K562 (cell line): Measurements from ENCODE around the gene CCDC97. TPM values are rescaled to one million over a fixed set of nuclear protein-coding genes. Genes with fewer than 3 reads are reported as not detected.
A peak's percentile ranks its signal among the peaks of the same experiment; 100 is the strongest.

ENCODE experiments used
- BRCA1 ChIP-seq, 2 experiments: fragments of 450-650 bp in 1 of 2; sonication (generic) in 1 of 2; formaldehyde crosslinking in 1 of 2; IDR thresholded peaks; 2 replicates each; pipeline versions ENCODE4 v1.5.0 to v1.6.1; 2017 to 2020; ENCODE audit warnings: mild to moderate bottlenecking in 1 of 2, missing genetic modification reagents in 1 of 2
- GATAD2B ChIP-seq: fragments of 450-650 bp; IDR thresholded peaks from 2 replicates; pipeline ENCODE4 v1.6.1; 2017; ENCODE audit warnings: mild to moderate bottlenecking, borderline replicate concordance
- MCM2 ChIP-seq: fragments of 450-650 bp; IDR thresholded peaks from 2 replicates; pipeline ENCODE4 v1.6.1; 2017; ENCODE audit warnings: low read depth, mild to moderate bottlenecking
- NONO ChIP-seq, 2 experiments: fragments of 200-400 bp in 1 of 2; fragments of 450-650 bp in 1 of 2; formaldehyde crosslinking in 1 of 2; IDR thresholded peaks; 2 replicates each; pipeline ENCODE4 v1.6.1; 2017; ENCODE audit warnings: low read depth in 2 of 2, mild to moderate bottlenecking in 2 of 2, moderate library complexity in 2 of 2, low read length in 1 of 2
- PHF21A ChIP-seq: fragments of 450-650 bp; IDR thresholded peaks from 2 replicates; pipeline ENCODE4 v1.6.1; 2017; ENCODE audit warnings: low read depth, borderline replicate concordance
- PTRF ChIP-seq: fragments of 450-650 bp; IDR thresholded peaks from 2 replicates; pipeline ENCODE4 v1.6.1; 2016; ENCODE audit warnings: mild to moderate bottlenecking, missing genetic modification characterization, missing compliant biosample characterization
- RBM14 ChIP-seq: fragments of 200-400 bp; formaldehyde crosslinking; IDR thresholded peaks from 2 replicates; pipeline ENCODE4 v1.6.1; 2018; ENCODE audit warnings: low read depth, mild to moderate bottlenecking, low read length, moderate library complexity, borderline replicate concordance; ENCODE audit not compliant: insufficient read depth
- YBX1 ChIP-seq: fragments of 450-650 bp; IDR thresholded peaks from 2 replicates; pipeline ENCODE4 v1.7.1; 2016; ENCODE audit warnings: mild to moderate bottlenecking
- ZNF263 ChIP-seq: sonication (generic); formaldehyde crosslinking; IDR thresholded peaks from 2 replicates; pipeline ENCODE4 v1.8.0; 2022; ENCODE audit warnings: mild to moderate bottlenecking, missing genetic modification reagents, borderline replicate concordance
- polyA plus RNA-seq, 8 experiments: library from polyadenylated mRNA; depleted of rRNA in 4 of 8; stranded (reverse) in 5 of 8; unstranded in 3 of 8; fragments of >200 nt; fragmentation: Nextera tagmentation in 2 of 8; fragmentation: Illumina TruSeq in 1 of 8; extraction: Ambion mirVana in 2 of 8; extraction: Trizol in 1 of 8; gene quantifications; 2 replicates each; pipeline versions ENCODE4 v1.2.1 to v1.2.3, GENCODE V29; 2011 to 2014; ENCODE audit warnings: inconsistent platforms in 1 of 8, missing spikeins in 1 of 8
- total RNA-seq, 7 experiments: library from RNA; depleted of rRNA in 6 of 7; stranded (reverse); fragments of >200 nt in 6 of 7; fragmentation: Illumina TruSeq in 2 of 7; extraction: Trizol in 2 of 7; gene quantifications; 2 replicates each; pipeline versions ENCODE4 v1.2.1 to v1.2.3, GENCODE V29; 2011 to 2021; ENCODE audit warnings: low replicate concordance in 1 of 7
- TF ChIP-seq, protein P1 (sequence below): fragments of 450-650 bp; formaldehyde crosslinking; IDR thresholded peaks from 2 replicates; pipeline ENCODE4 v1.4.0; 2020; ENCODE audit warnings: mild to moderate bottlenecking
- TF ChIP-seq, protein P2 (sequence below), 3 experiments: IDR thresholded peaks in 2 of 3; conservative IDR thresholded peaks in 1 of 3; 2 replicates each; pipeline ENCODE4 v1.5.1; 2011 to 2012; ENCODE audit warnings: low read length in 3 of 3, mild to moderate bottlenecking in 3 of 3, control low read depth in 2 of 3, improper control_type of control experiment in 1 of 3, inconsistent platforms in 1 of 3, low read depth in 1 of 3, mixed read lengths in 1 of 3, moderate library complexity in 1 of 3; ENCODE audit not compliant: insufficient read depth in 2 of 3
- TF ChIP-seq, protein P3 (sequence below): fragments of 250-450 bp; sonication (Bioruptor Pico); IDR thresholded peaks from 2 replicates; pipeline ENCODE4 v1.9.0; 2021; ENCODE audit warnings: mild to moderate bottlenecking, inconsistent platforms
- TF ChIP-seq, protein P4 (sequence below), 2 experiments: IDR thresholded peaks; 2 replicates each; pipeline ENCODE4 v1.6.1; 2012; ENCODE audit warnings: improper control_type of control experiment in 2 of 2, low read depth in 2 of 2, low read length in 2 of 2, borderline replicate concordance in 1 of 2
- TF ChIP-seq, protein P5 (sequence below): fragments of 250-450 bp; sonication (Bioruptor Pico); IDR thresholded peaks from 2 replicates; pipeline ENCODE4 v1.4.0; 2020; ENCODE audit warnings: mild to moderate bottlenecking
- TF ChIP-seq, protein P6 (sequence below): sonication (generic); formaldehyde crosslinking; IDR thresholded peaks from 2 replicates; pipeline ENCODE4 v1.8.0; 2022; ENCODE audit warnings: mild to moderate bottlenecking, missing genetic modification reagents

Gene CCDC97
- total and polyA plus RNA-seq, 9 of the 15 experiments (the other 6 are each of a cell fraction or from before 2014, with no cell fraction given): 0.60 to 16.5 (median 7.0) TPM

DNA sequence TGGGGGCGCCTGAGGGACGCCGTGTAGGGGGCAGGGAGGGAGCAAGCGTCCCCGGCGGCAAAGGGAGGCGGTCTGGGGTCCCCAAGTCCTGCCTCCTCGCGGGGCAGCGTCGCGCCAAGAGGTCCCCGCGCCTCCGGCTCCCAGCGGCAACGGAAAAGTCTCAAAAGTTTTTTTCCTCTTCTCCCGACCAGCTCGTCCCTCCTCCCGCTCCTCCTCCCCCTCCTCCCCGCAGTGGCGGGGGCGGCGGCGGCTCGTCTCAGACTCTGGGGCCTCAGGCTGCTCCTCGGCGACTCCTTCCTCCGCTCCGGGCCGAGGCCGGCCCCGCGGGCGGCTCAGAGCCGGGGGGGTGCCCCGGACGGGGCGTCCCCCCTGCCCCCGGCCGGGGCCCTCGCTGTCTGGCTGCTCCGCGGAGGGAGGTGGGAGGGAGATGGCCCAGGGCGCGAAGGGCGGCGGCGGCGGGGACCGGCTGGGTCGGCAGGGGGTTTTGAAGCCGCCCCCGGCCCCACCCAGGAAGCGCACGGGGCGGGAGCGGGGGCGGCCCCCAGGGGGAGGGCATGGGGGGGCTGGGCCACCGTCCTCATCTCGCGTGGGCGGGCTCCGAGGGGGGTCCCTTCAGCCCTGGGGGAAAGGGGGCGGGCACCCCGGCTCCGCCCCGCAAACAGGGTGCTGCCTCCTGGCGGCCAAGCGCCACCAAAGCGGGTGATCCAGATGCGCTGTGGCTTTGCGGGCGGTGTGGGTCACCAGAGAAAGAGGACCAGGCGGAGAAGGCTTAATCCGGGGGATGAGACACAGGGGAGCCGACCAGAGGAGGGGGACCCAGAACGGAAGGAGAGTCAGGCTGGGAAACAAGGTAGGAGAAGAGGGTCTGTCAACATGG, 43.7 kb downstream of the CCDC97 start, which contains the start of gene TGFB1 (continued):
- TF ChIP-seq PHF21A (no peak), GATAD2B (peak; percentile 90), NONO (IDR thresholded peaks at IDR 0.05; ENCODE audit: low read depth in 2 of 2, low read length in 1 of 2) (peak; percentile 83 to 96), ZNF263 (peak; percentile 100), PTRF (tag) (no peak), BRCA1 (IDR thresholded peaks at IDR 0.05) (no peak), BRCA1 (CRISPR knock-in tag; IDR thresholded peaks at IDR 0.05) (no peak), RBM14 (no peak), MCM2 (peak; percentile 93), YBX1 (no peak)
- TF ChIP-seq, protein P1, sequence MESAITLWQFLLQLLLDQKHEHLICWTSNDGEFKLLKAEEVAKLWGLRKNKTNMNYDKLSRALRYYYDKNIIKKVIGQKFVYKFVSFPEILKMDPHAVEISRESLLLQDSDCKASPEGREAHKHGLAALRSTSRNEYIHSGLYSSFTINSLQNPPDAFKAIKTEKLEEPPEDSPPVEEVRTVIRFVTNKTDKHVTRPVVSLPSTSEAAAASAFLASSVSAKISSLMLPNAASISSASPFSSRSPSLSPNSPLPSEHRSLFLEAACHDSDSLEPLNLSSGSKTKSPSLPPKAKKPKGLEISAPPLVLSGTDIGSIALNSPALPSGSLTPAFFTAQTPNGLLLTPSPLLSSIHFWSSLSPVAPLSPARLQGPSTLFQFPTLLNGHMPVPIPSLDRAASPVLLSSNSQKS (CRISPR knock-in tag): no peak
- TF ChIP-seq, protein P2, sequence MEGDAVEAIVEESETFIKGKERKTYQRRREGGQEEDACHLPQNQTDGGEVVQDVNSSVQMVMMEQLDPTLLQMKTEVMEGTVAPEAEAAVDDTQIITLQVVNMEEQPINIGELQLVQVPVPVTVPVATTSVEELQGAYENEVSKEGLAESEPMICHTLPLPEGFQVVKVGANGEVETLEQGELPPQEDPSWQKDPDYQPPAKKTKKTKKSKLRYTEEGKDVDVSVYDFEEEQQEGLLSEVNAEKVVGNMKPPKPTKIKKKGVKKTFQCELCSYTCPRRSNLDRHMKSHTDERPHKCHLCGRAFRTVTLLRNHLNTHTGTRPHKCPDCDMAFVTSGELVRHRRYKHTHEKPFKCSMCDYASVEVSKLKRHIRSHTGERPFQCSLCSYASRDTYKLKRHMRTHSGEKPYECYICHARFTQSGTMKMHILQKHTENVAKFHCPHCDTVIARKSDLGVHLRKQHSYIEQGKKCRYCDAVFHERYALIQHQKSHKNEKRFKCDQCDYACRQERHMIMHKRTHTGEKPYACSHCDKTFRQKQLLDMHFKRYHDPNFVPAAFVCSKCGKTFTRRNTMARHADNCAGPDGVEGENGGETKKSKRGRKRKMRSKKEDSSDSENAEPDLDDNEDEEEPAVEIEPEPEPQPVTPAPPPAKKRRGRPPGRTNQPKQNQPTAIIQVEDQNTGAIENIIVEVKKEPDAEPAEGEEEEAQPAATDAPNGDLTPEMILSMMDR (IDR thresholded peaks at IDR 0.05 in 2 of 3, conservative IDR thresholded peaks at IDR 0.05 in 1 of 3; ENCODE audit: insufficient read depth in 2 of 3, low read depth in 1 of 3, low read length in 3 of 3): peak; percentile 83 to 94 (median 93)
- TF ChIP-seq, protein P3, sequence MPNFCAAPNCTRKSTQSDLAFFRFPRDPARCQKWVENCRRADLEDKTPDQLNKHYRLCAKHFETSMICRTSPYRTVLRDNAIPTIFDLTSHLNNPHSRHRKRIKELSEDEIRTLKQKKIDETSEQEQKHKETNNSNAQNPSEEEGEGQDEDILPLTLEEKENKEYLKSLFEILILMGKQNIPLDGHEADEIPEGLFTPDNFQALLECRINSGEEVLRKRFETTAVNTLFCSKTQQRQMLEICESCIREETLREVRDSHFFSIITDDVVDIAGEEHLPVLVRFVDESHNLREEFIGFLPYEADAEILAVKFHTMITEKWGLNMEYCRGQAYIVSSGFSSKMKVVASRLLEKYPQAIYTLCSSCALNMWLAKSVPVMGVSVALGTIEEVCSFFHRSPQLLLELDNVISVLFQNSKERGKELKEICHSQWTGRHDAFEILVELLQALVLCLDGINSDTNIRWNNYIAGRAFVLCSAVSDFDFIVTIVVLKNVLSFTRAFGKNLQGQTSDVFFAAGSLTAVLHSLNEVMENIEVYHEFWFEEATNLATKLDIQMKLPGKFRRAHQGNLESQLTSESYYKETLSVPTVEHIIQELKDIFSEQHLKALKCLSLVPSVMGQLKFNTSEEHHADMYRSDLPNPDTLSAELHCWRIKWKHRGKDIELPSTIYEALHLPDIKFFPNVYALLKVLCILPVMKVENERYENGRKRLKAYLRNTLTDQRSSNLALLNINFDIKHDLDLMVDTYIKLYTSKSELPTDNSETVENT (CRISPR knock-in tag): 0 out of 2 replicates have a peak, but pooled peaks have one; percentile 9
- TF ChIP-seq, protein P4, sequence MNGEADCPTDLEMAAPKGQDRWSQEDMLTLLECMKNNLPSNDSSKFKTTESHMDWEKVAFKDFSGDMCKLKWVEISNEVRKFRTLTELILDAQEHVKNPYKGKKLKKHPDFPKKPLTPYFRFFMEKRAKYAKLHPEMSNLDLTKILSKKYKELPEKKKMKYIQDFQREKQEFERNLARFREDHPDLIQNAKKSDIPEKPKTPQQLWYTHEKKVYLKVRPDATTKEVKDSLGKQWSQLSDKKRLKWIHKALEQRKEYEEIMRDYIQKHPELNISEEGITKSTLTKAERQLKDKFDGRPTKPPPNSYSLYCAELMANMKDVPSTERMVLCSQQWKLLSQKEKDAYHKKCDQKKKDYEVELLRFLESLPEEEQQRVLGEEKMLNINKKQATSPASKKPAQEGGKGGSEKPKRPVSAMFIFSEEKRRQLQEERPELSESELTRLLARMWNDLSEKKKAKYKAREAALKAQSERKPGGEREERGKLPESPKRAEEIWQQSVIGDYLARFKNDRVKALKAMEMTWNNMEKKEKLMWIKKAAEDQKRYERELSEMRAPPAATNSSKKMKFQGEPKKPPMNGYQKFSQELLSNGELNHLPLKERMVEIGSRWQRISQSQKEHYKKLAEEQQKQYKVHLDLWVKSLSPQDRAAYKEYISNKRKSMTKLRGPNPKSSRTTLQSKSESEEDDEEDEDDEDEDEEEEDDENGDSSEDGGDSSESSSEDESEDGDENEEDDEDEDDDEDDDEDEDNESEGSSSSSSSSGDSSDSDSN (IDR thresholded peaks at IDR 0.05; ENCODE audit: borderline replicate concordance in 1 of 2, low read depth in 2 of 2, low read length in 2 of 2): peak; percentile 81 to 93; a peak in 3 of 4 replicates
- TF ChIP-seq, protein P5, sequence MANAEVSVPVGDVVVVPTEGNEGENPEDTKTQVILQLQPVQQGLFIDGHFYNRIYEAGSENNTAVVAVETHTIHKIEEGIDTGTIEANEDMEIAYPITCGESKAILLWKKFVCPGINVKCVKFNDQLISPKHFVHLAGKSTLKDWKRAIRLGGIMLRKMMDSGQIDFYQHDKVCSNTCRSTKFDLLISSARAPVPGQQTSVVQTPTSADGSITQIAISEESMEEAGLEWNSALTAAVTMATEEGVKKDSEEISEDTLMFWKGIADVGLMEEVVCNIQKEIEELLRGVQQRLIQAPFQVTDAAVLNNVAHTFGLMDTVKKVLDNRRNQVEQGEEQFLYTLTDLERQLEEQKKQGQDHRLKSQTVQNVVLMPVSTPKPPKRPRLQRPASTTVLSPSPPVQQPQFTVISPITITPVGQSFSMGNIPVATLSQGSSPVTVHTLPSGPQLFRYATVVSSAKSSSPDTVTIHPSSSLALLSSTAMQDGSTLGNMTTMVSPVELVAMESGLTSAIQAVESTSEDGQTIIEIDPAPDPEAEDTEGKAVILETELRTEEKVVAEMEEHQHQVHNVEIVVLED (CRISPR knock-in tag): no peak
- TF ChIP-seq, protein P6, sequence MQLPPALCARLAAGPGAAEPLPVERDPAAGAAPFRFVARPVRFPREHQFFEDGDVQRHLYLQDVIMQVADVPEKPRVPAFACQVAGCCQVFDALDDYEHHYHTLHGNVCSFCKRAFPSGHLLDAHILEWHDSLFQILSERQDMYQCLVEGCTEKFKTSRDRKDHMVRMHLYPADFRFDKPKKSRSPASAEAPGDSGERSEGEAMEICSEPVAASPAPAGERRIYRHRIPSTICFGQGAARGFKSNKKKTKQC: no peak
